GM12878 (cell line): ENCODE results near the gene IQGAP1. TPM values are rescaled to one million over a fixed set of nuclear protein-coding genes. Genes with fewer than 3 reads are reported as not detected.

Source experiments
- CREM ChIP-seq: IDR thresholded peaks from 2 replicates; pipeline ENCODE4 v1.6.1; 2014; ENCODE audit warnings: antibody characterized with exemption, low read depth
- CTCF ChIP-seq, 3 experiments: IDR thresholded peaks in 2 of 3; conservative IDR thresholded peaks in 1 of 3; 2 replicates each; pipeline ENCODE4 v1.5.1; 2011; ENCODE audit warnings: low read depth in 3 of 3, low read length in 3 of 3, mild to moderate bottlenecking in 3 of 3, control low read depth in 2 of 3, moderate library complexity in 2 of 3, inconsistent platforms in 1 of 3, mixed read lengths in 1 of 3; ENCODE audit not compliant: control insufficient read depth in 2 of 3, insufficient read depth in 1 of 3; ENCODE audit errors: extremely low read depth in 1 of 3
- FOXM1 ChIP-seq: IDR thresholded peaks from 2 replicates; pipeline ENCODE4 v1.6.1; 2012; ENCODE audit warnings: low read depth, mild to moderate bottlenecking, inconsistent platforms, low read length, moderate library complexity
- IRF3 ChIP-seq: fragments of 450-650 bp; IDR thresholded peaks from 2 replicates; pipeline ENCODE4 v1.6.1; 2014; ENCODE audit warnings: mild to moderate bottlenecking
- MTA2 ChIP-seq: fragments of 450-650 bp; IDR thresholded peaks from 2 replicates; pipeline ENCODE4 v1.6.1; 2016; ENCODE audit warnings: low read depth, mild to moderate bottlenecking, moderate library complexity
- PBX3 ChIP-seq: IDR thresholded peaks from 2 replicates; pipeline ENCODE4 v1.6.1; 2011; ENCODE audit warnings: mild to moderate bottlenecking, low read depth, low read length, moderate library complexity; ENCODE audit not compliant: insufficient replicate concordance
- RCOR1 ChIP-seq: conservative IDR thresholded peaks from 2 replicates; pipeline ENCODE4 v1.6.1; 2012; ENCODE audit warnings: low read depth, low read length, improper control_type of control experiment
- SMAD1 ChIP-seq: fragments of 450-650 bp; IDR thresholded peaks from 2 replicates; pipeline ENCODE4 v1.6.1; 2018; ENCODE audit warnings: mild to moderate bottlenecking, low read depth; ENCODE audit not compliant: partially characterized antibody
- ZBTB4 ChIP-seq: fragments of 450-650 bp; formaldehyde crosslinking; IDR thresholded peaks from 2 replicates; pipeline ENCODE4 v1.4.0; 2022; ENCODE audit warnings: mild to moderate bottlenecking, moderate library complexity
- polyA plus RNA-seq, 11 experiments: library from polyadenylated mRNA; depleted of rRNA in 4 of 11; unstranded in 6 of 11; stranded (reverse) in 5 of 11; fragments of >200 nt; fragmentation: Nextera tagmentation in 4 of 11; fragmentation: Illumina TruSeq in 1 of 11; extraction: Ambion mirVana in 4 of 11; extraction: Trizol in 1 of 11; gene quantifications; 1 replicate in 1 of 11; 2 replicates in 10 of 11; pipeline versions ENCODE4 v1.2.1 to v1.2.3, GENCODE V29; 2011 to 2016; ENCODE audit warnings: inconsistent platforms in 2 of 11, missing spikeins in 2 of 11, low read depth in 1 of 11
- total RNA-seq, 4 experiments: library from RNA; depleted of rRNA in 3 of 4; stranded (reverse); fragments of >200 nt in 3 of 4; fragmentation: Illumina TruSeq in 1 of 4; extraction: Trizol in 1 of 4; gene quantifications; 2 replicates each; pipeline versions ENCODE4 v1.2.1 to v1.2.3, GENCODE V29; 2013 to 2021
- TF ChIP-seq, protein P1 (sequence below): fragments of 450-650 bp; formaldehyde crosslinking; IDR thresholded peaks from 2 replicates; pipeline ENCODE4 v1.4.0; 2020; ENCODE audit warnings: mild to moderate bottlenecking, moderate library complexity
- TF ChIP-seq, protein P2 (sequence below): fragments of 450-650 bp; IDR thresholded peaks from 2 replicates; pipeline ENCODE4 v1.6.1; 2017; ENCODE audit warnings: mild to moderate bottlenecking, moderate library complexity

The IQGAP1 gene
- total and polyA plus RNA-seq, 10 of the 15 experiments (the other 5 are each of a cell fraction or from before 2014, with no cell fraction given) = 65.2 to 250 (median 112) TPM

DNA sequence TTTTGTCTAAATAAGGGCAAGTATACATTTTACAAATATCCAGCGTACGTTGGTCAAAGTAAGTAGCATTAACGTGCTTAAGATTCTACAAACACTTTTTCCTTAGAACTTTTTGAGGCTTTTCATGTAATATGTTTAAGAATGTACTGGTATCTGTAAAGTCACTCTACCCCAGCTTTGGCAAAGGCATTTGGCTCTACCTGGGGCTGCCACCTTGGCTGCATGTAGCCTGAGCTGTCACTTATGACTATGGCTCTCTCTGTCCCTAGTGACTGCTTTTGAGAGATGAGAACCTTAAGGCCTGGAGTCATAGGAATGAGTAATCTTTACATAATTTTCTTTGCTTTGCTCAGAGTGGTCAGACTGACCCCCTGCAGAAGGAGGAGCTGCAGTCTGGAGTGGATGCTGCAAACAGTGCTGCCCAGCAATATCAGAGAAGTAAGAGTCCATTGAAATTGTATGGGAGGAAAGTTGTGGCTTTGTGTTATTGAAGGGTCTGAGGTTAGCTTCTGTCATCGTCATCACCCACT is 61.2 kb downstream of the IQGAP1 start (continued):
- TF ChIP-seq, protein P1, sequence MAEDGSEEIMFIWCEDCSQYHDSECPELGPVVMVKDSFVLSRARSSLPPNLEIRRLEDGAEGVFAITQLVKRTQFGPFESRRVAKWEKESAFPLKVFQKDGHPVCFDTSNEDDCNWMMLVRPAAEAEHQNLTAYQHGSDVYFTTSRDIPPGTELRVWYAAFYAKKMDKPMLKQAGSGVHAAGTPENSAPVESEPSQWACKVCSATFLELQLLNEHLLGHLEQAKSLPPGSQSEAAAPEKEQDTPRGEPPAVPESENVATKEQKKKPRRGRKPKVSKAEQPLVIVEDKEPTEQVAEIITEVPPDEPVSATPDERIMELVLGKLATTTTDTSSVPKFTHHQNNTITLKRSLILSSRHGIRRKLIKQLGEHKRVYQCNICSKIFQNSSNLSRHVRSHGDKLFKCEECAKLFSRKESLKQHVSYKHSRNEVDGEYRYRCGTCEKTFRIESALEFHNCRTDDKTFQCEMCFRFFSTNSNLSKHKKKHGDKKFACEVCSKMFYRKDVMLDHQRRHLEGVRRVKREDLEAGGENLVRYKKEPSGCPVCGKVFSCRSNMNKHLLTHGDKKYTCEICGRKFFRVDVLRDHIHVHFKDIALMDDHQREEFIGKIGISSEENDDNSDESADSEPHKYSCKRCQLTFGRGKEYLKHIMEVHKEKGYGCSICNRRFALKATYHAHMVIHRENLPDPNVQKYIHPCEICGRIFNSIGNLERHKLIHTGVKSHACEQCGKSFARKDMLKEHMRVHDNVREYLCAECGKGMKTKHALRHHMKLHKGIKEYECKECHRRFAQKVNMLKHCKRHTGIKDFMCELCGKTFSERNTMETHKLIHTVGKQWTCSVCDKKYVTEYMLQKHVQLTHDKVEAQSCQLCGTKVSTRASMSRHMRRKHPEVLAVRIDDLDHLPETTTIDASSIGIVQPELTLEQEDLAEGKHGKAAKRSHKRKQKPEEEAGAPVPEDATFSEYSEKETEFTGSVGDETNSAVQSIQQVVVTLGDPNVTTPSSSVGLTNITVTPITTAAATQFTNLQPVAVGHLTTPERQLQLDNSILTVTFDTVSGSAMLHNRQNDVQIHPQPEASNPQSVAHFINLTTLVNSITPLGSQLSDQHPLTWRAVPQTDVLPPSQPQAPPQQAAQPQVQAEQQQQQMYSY (CRISPR knock-in tag) = no peak
- TF ChIP-seq IRF3 (no peak), FOXM1 (no peak), ZBTB4 (no peak), SMAD1 (no peak), RCOR1 (no peak), CTCF (IDR thresholded peaks at IDR 0.05 in 2 of 3, conservative IDR thresholded peaks at IDR 0.05 in 1 of 3; ENCODE audit: control insufficient read depth in 2 of 3, extremely low read depth in 1 of 3, insufficient read depth in 1 of 3, low read depth in 3 of 3, low read length in 3 of 3) (no peak), PBX3 (no peak), CREM (no peak), MTA2 (no peak)
- TF ChIP-seq, protein P2, sequence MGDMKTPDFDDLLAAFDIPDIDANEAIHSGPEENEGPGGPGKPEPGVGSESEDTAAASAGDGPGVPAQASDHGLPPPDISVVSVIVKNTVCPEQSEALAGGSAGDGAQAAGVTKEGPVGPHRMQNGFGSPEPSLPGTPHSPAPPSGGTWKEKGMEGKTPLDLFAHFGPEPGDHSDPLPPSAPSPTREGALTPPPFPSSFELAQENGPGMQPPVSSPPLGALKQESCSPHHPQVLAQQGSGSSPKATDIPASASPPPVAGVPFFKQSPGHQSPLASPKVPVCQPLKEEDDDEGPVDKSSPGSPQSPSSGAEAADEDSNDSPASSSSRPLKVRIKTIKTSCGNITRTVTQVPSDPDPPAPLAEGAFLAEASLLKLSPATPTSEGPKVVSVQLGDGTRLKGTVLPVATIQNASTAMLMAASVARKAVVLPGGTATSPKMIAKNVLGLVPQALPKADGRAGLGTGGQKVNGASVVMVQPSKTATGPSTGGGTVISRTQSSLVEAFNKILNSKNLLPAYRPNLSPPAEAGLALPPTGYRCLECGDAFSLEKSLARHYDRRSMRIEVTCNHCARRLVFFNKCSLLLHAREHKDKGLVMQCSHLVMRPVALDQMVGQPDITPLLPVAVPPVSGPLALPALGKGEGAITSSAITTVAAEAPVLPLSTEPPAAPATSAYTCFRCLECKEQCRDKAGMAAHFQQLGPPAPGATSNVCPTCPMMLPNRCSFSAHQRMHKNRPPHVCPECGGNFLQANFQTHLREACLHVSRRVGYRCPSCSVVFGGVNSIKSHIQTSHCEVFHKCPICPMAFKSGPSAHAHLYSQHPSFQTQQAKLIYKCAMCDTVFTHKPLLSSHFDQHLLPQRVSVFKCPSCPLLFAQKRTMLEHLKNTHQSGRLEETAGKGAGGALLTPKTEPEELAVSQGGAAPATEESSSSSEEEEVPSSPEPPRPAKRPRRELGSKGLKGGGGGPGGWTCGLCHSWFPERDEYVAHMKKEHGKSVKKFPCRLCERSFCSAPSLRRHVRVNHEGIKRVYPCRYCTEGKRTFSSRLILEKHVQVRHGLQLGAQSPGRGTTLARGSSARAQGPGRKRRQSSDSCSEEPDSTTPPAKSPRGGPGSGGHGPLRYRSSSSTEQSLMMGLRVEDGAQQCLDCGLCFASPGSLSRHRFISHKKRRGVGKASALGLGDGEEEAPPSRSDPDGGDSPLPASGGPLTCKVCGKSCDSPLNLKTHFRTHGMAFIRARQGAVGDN = no peak
